Measurements from ENCODE around the gene PCCA. TPM values are rescaled to one million over a fixed set of nuclear protein-coding genes. Genes with fewer than 3 reads are reported as not detected.

PCCA gene
- polyA plus RNA-seq, 2 of the 4 experiments (the other 2 are of a cell fraction) = 13.2 to 13.7 TPM

- FAIRE-seq = no peak
- Histone ChIP-seq H3K27ac (no peak overlapping the region), H3K4me2 (no peak overlapping the region), H3K9me3 (no peaks in the 10 kb centered on the region), H3K4me1 (no peaks in the 10 kb centered on the region), H3K4me3 (no peak overlapping the region)
- no peak for TF ChIP-seq ATOH8 (CRISPR knock-in tag; IDR thresholded peaks at IDR 0.05; ENCODE audit: low read depth)
- no peak for TF ChIP-seq CEBPB (IDR thresholded peaks at IDR 0.05)
- no peak for TF ChIP-seq FOSL2 (IDR thresholded peaks at IDR 0.05)
- TF ChIP-seq FOSL2 (CRISPR knock-in tag; IDR thresholded peaks at IDR 0.05) = no peak
- TF ChIP-seq MYC (IDR thresholded peaks at IDR 0.05; ENCODE audit: borderline replicate concordance, low read length) = no peak
- no peak for TF ChIP-seq ZFP36 (IDR thresholded peaks at IDR 0.05; ENCODE audit: borderline replicate concordance, partially characterized antibody)
- no peak for TF ChIP-seq HEYL (CRISPR knock-in tag; IDR thresholded peaks at IDR 0.05)
- TF ChIP-seq CTCF (IDR thresholded peaks at IDR 0.05) = no peak
- no peak for TF ChIP-seq MAZ (IDR thresholded peaks at IDR 0.05; ENCODE audit: borderline replicate concordance, low read depth, low read length)
- no peak for TF ChIP-seq ZNF302 (CRISPR knock-in tag; IDR thresholded peaks at IDR 0.05)
- no peak for TF ChIP-seq NFE2L2 (conservative IDR thresholded peaks at IDR 0.05; ENCODE audit: low read length)
- no peak for TF ChIP-seq JUN (IDR thresholded peaks at IDR 0.05)
- TF ChIP-seq KDM1A (IDR thresholded peaks at IDR 0.05; ENCODE audit: low read depth) = no peak
- TF ChIP-seq ELK1 (IDR thresholded peaks at IDR 0.05; ENCODE audit: low read depth, low read length) = no peak
- TF ChIP-seq HDAC2 (IDR thresholded peaks at IDR 0.05) = no peak
- TF ChIP-seq PBX3 (IDR thresholded peaks at IDR 0.05) = no peak
- TF ChIP-seq, protein P1, sequence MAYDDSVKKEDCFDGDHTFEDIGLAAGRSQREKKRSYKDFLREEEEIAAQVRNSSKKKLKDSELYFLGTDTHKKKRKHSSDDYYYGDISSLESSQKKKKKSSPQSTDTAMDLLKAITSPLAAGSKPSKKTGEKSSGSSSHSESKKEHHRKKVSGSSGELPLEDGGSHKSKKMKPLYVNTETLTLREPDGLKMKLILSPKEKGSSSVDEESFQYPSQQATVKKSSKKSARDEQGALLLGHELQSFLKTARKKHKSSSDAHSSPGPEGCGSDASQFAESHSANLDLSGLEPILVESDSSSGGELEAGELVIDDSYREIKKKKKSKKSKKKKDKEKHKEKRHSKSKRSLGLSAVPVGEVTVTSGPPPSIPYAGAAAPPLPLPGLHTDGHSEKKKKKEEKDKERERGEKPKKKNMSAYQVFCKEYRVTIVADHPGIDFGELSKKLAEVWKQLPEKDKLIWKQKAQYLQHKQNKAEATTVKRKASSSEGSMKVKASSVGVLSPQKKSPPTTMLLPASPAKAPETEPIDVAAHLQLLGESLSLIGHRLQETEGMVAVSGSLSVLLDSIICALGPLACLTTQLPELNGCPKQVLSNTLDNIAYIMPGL (CRISPR knock-in tag; IDR thresholded peaks at IDR 0.05; ENCODE audit: borderline replicate concordance) = no peak
- TF ChIP-seq POLR2A (IDR thresholded peaks at IDR 0.05; ENCODE audit: low read length) = no peak
- TF ChIP-seq CBX8 (IDR thresholded peaks at IDR 0.05) = no peak
- TF ChIP-seq BCL3 (IDR thresholded peaks at IDR 0.05) = no peak
- no peak for TF ChIP-seq CHD4 (IDR thresholded peaks at IDR 0.05; ENCODE audit: borderline replicate concordance)
- DNase-seq (ENCODE audit: low read depth in 1 of 2, low spot score in 1 of 2) = no peak
- ChIA-PET CTCF (no interaction called here), POLR2A (no interaction called here)
- WGBS (ENCODE audit: missing lambda C conversion rate) = 87% methylated on average over 1 of the region's 1 CpG
- ATAC-seq = no peak
Measured at GRCh38 chr13:100195568-100195967, 106.7 kb downstream of the PCCA start.

- ChIA-PET POLR2A (no interaction called here), CTCF (no interaction called here)
- no peak overlapping the region for H3K4me3 ChIP-seq
- WGBS (ENCODE audit: missing lambda C conversion rate) = 85% methylated on average over 3 of the region's 3 CpGs
- TF ChIP-seq CBX2 (IDR thresholded peaks at IDR 0.05; ENCODE audit: borderline replicate concordance, low read depth) (no peak), TP53 (CRISPR knock-in tag; IDR thresholded peaks at IDR 0.05) (no peak), ZC3H11A (IDR thresholded peaks at IDR 0.05) (no peak), HDAC2 (IDR thresholded peaks at IDR 0.05) (no peak), ZSCAN20 (CRISPR knock-in tag; IDR thresholded peaks at IDR 0.05) (no peak), ELK1 (IDR thresholded peaks at IDR 0.05; ENCODE audit: low read depth, low read length) (no peak), FOXS1 (CRISPR knock-in tag; IDR thresholded peaks at IDR 0.05) (no peak), NFE2L2 (conservative IDR thresholded peaks at IDR 0.05; ENCODE audit: low read length) (no peak), ZNF302 (CRISPR knock-in tag; IDR thresholded peaks at IDR 0.05) (no peak), CHD2 (IDR thresholded peaks at IDR 0.05; ENCODE audit: low read length, partially characterized antibody) (no peak), MAZ (IDR thresholded peaks at IDR 0.05; ENCODE audit: borderline replicate concordance, low read depth, low read length) (no peak)
- TF ChIP-seq, protein P1 (CRISPR knock-in tag; IDR thresholded peaks at IDR 0.05; ENCODE audit: borderline replicate concordance) = no peak
- ATAC-seq (no peak), FAIRE-seq (no peak), DNase-seq (ENCODE audit: low read depth in 1 of 2, low spot score in 1 of 2) (no peak)
- H3K4me1 ChIP-seq = no peaks in the 10 kb centered on the region
- no peaks in the 10 kb centered on the region for H3K9me3 ChIP-seq
- H3K4me2 ChIP-seq = no peak overlapping the region
- no peak overlapping the region for H3K27ac ChIP-seq
Measured at GRCh38 chr13:100196375-100196774, 107.5 kb downstream of the PCCA start.

Measured in A549 (cell line).